Activated naive CD4-positive, alpha-beta T cell treated with anti-CD3 and anti-CD28 coated beads, Interleukin-2, amount 10 ng/mL, durations not matched to agents 5 hours and 36 hours (primary cell): ENCODE results near the gene DNAJC24. TPM values are rescaled to one million over a fixed set of nuclear protein-coding genes. Genes with fewer than 3 reads are reported as not detected.

Experiments used
- total RNA-seq, 2 experiments: library from RNA; stranded (reverse); gene quantifications; one replicate each; pipeline ENCODE4 v1.2.3, GENCODE V29; 2021

The DNAJC24 gene
- 10 to 100 TPM; 13.5 to 15.8 TPM for total RNA-seq

DNA sequence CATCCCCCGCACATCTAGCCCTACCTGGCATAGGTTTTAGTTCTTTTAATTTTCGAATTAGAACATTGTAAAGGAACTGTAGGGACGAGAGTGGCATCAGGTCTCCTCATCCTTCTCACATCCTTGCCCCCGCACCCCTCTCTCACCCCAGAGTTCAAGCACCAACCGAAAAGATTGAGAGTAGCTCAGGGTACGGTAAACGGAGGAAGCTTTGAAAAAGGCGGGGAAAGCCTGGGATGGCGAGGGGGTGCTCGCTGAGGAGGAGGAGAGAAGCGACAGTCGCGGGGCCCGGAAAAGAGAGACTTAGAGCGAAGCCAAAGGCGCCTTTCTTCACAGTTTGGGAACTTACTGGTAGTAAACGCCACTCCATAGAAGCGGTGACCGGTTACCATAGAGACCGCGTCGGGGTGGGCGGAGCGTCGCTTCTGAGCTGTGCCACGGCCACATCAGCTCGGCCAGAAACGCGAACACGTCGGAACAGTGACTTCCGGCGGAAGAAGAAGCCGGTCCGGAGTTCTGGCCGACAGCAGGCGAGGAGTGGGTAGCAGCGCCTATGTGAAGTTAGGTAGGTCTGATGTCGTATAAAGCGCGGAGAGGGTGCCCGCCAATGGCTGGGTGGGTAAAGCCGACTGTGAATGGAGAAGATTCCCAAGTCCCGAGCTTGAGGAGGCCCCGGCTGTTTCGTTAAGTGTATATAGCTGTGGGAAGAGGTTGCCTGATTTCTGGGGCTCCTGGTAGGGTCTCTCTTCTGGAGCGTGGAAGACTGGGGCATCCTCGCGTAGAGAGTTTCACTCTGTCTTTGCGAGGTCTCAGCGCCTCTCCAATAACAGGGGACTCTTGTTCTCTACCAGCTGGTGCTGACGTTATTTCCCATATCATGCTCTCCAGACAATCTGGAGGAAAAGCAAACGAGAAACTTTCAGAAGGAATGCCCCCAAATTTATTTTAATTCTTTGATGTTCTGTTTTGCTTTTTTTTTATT lies at the start of gene DNAJC24, which contains the start of gene DCDC1:
Gene DNAJC24 (plus strand): TSS at position 513 of the 982 bp plus-strand sequence. CDS start 889 bp downstream, outside the sequence.
Gene DCDC1 (minus strand): TSS at position 392 of the 982 bp plus-strand sequence. CDS start 41,459 bp downstream, outside the sequence.

Other genes starting within 250 kb of the DNAJC24 start
- gene DCDC1, start 121 bp upstream of the DNAJC24 start, total RNA-seq, result not detected
- 10 to 100 TPM; 18.8 to 22.4 TPM for gene IMMP1L, start 139.8 kb downstream of the DNAJC24 start, total RNA-seq
- 10 to 100 TPM; 20.2 to 21.1 TPM for gene ELP4, start 139.9 kb downstream of the DNAJC24 start, total RNA-seq